Osteoblast (primary cell): Measurements from ENCODE around the gene EPHA6. TPM values are rescaled to one million over a fixed set of nuclear protein-coding genes. Genes with fewer than 3 reads are reported as not detected.

Experiments used
- DNase-seq: peaks from one replicate; pipeline ENCODE4 v3.0.0; 2011; ENCODE audit warnings: low spot score, mixed read lengths; ENCODE audit not compliant: insufficient read length; ENCODE audit errors: missing footprints
- H2AFZ ChIP-seq: 2 replicates; pipeline ENCODE4 v1.6.0; 2011; ENCODE audit warnings: mild to moderate bottlenecking, low read length
- H3K27ac ChIP-seq: 2 replicates; pipeline ENCODE4 v1.5.1; 2011; ENCODE audit warnings: mild to moderate bottlenecking, low read depth, low read length, moderate library complexity
- H3K27me3 ChIP-seq: 2 replicates; pipeline ENCODE4 v1.6.0; 2012; ENCODE audit warnings: mild to moderate bottlenecking, control low read depth, inconsistent platforms, low read length, moderate library complexity; ENCODE audit not compliant: insufficient read depth
- H3K36me3 ChIP-seq: 2 replicates; pipeline ENCODE4 v1.5.1; 2011; ENCODE audit warnings: mild to moderate bottlenecking, low read length, control low read depth, moderate library complexity; ENCODE audit not compliant: insufficient read depth
- H3K4me1 ChIP-seq: 2 replicates; pipeline ENCODE4 v1.5.1; 2011; ENCODE audit warnings: mild to moderate bottlenecking, low read length, control low read depth, moderate library complexity; ENCODE audit not compliant: insufficient read depth
- H3K4me2 ChIP-seq: 2 replicates; pipeline ENCODE4 v1.6.0; 2011; ENCODE audit warnings: mild to moderate bottlenecking, low read length; ENCODE audit not compliant: insufficient read depth
- H3K4me3 ChIP-seq: fragments of 200-600 bp; sonication (generic); 3 replicates; pipeline ENCODE4 v1.5.1; 2012; ENCODE audit warnings: mild to moderate bottlenecking, low read length, inconsistent platforms; ENCODE audit not compliant: insufficient read depth
- H3K79me2 ChIP-seq: 2 replicates; pipeline ENCODE4 v1.6.0; 2012; ENCODE audit warnings: mild to moderate bottlenecking, low read length, control low read depth, inconsistent platforms; ENCODE audit not compliant: insufficient read depth
- H3K9me3 ChIP-seq: 2 replicates; pipeline ENCODE4 v1.5.1; 2011; ENCODE audit warnings: low read depth, low read length, control low read depth
- H4K20me1 ChIP-seq: 2 replicates; pipeline ENCODE4 v1.6.0; 2012; ENCODE audit warnings: mild to moderate bottlenecking, low read length, control low read depth; ENCODE audit not compliant: insufficient read depth
- CTCF ChIP-seq: IDR thresholded peaks from 2 replicates; pipeline ENCODE4 v1.5.1; 2011; ENCODE audit warnings: mild to moderate bottlenecking, low read depth, low read length, moderate library complexity; ENCODE audit errors: extremely low read depth
- total RNA-seq: library from RNA; depleted of rRNA; stranded (reverse); fragments of >200 nt; gene quantifications from 2 replicates; pipeline ENCODE4 v1.2.3, GENCODE V29; 2012

Gene EPHA6
- total RNA-seq, 1 donor, result not detected

- H3K27ac ChIP-seq, result no peak overlapping the region
- no peaks in the 10 kb centered on the region for H3K36me3 ChIP-seq
- no peaks in the 10 kb centered on the region for H3K9me3 ChIP-seq
- no peaks in the 10 kb centered on the region for H3K79me2 ChIP-seq
- no peak overlapping the region for H2AFZ ChIP-seq
- H3K4me1 ChIP-seq, result no peaks in the 10 kb centered on the region
- no peak for TF ChIP-seq CTCF
- no peaks in the 10 kb centered on the region for H4K20me1 ChIP-seq
- no peak overlapping the region for H3K4me3 ChIP-seq
- no peak for DNase-seq
- H3K27me3 ChIP-seq, result no peaks in the 10 kb centered on the region
- no peak overlapping the region for H3K4me2 ChIP-seq
Measured at GRCh38 chr3:96803870-96804269, 10.5 kb upstream of the EPHA6 start.

DNA sequence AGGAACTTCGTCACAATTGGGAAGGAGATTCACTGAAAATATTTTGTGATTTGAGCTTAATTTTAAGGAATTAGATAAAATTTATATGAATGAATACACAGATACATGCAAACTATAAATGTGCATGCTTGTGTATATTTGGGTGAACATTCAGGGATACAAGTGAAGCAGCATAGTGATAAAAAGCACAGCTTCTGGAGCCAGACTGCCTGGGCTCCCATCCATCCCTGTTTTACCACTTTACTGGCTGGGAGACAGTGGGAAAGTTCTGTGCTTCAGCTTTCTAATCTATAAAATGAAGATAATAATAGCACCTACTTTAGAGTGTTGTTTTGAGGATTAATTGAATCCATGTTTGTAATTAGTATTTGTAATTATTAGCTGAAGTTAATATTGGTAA is 8.1 kb upstream of the EPHA6 start:
- Histone ChIP-seq H3K9me3 (no peaks in the 10 kb centered on the region), H3K4me1 (no peaks in the 10 kb centered on the region), H3K4me3 (no peak overlapping the region), H3K79me2 (no peaks in the 10 kb centered on the region), H3K27me3 (no peaks in the 10 kb centered on the region), H3K4me2 (no peak overlapping the region), H2AFZ (no peak overlapping the region), H3K36me3 (no peaks in the 10 kb centered on the region), H4K20me1 (no peaks in the 10 kb centered on the region), H3K27ac (no peak overlapping the region)
- DNase-seq, result no peak
- no peak for TF ChIP-seq CTCF

- Histone ChIP-seq H3K36me3 (no peaks in the 10 kb centered on the region), H3K4me1 (no peaks in the 10 kb centered on the region), H3K27me3 (peaks cover 14% of the 10 kb centered on the region), H4K20me1 (no peaks in the 10 kb centered on the region), H3K27ac (no peak overlapping the region), H2AFZ (peak overlapping the region; percentile 76), H3K4me2 (peak overlapping the region; percentile 71), H3K9me3 (no peaks in the 10 kb centered on the region), H3K79me2 (no peaks in the 10 kb centered on the region), H3K4me3 (peak overlapping the region; percentile 64)
- DNase-seq, result peak; percentile 92
- TF ChIP-seq CTCF, result peak; percentile 45
Measured at GRCh38 chr3:96813134-96813819, 1.1 kb upstream of the EPHA6 start.

DNA sequence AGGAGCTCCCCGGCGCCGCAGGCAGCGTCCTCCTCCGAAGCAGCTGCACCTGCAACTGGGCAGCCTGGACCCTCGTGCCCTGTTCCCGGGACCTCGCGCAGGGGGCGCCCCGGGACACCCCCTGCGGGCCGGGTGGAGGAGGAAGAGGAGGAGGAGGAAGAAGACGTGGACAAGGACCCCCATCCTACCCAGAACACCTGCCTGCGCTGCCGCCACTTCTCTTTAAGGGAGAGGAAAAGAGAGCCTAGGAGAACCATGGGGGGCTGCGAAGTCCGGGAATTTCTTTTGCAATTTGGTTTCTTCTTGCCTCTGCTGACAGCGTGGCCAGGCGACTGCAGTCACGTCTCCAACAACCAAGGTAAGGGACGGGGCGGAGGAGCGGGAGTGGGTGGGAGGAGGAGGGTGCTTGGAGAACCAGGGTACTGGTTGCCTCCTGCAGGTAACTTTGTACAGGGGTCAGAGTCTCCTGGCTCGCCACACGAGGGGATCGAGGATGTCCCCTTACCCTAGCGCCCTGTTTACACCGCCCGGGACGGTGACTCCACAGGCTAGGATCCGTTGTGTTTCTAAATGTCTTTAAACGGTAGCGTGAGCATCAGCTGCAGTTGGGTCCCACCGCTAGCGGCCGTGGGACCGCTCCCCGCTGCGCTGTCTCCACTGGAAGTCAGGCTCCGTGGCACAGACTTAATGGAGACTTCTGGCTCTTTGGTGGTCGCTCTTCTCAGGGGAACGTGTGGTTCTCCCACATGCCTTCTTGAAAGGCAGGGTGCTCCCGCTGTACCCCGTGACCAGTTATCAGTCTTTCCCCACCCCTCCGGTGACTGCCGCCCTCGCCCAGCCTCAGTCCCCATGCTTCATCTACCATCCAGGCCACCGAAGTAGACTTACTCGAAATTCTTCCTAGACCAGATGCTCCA is 515 bp downstream of the EPHA6 start:
- DNase-seq, result peak; percentile 58
- no peaks in the 10 kb centered on the region for H3K4me1 ChIP-seq
- H3K27me3 ChIP-seq, result peaks cover 14% of the 10 kb centered on the region
- no peak for TF ChIP-seq CTCF
- H3K4me3 ChIP-seq, result no peak overlapping the region
- H3K27ac ChIP-seq, result no peak overlapping the region
- no peak overlapping the region for H3K4me2 ChIP-seq
- no peaks in the 10 kb centered on the region for H3K36me3 ChIP-seq
- no peak overlapping the region for H2AFZ ChIP-seq
- no peaks in the 10 kb centered on the region for H3K79me2 ChIP-seq
- no peaks in the 10 kb centered on the region for H4K20me1 ChIP-seq
- no peaks in the 10 kb centered on the region for H3K9me3 ChIP-seq
